GM10266 (cell line): Measurements from ENCODE around the gene SEMA4A.
"Not testable (repeated sequence)": the region's sequence is repeated elsewhere in the genome, so short reads cannot be mapped to it uniquely, and the experiment has no call there.

ENCODE experiments used
- DNase-seq: peaks from one replicate; pipeline ENCODE4 v3.0.0; 2012; ENCODE audit errors: extremely low spot score
- TF ChIP-seq, protein P1 (sequence below): IDR thresholded peaks from 2 replicates; pipeline ENCODE4 v1.5.1; 2012; ENCODE audit warnings: mild to moderate bottlenecking, low read depth; ENCODE audit not compliant: control insufficient read depth, insufficient read depth; ENCODE audit errors: missing control alignments

The SEMA4A gene

DNA sequence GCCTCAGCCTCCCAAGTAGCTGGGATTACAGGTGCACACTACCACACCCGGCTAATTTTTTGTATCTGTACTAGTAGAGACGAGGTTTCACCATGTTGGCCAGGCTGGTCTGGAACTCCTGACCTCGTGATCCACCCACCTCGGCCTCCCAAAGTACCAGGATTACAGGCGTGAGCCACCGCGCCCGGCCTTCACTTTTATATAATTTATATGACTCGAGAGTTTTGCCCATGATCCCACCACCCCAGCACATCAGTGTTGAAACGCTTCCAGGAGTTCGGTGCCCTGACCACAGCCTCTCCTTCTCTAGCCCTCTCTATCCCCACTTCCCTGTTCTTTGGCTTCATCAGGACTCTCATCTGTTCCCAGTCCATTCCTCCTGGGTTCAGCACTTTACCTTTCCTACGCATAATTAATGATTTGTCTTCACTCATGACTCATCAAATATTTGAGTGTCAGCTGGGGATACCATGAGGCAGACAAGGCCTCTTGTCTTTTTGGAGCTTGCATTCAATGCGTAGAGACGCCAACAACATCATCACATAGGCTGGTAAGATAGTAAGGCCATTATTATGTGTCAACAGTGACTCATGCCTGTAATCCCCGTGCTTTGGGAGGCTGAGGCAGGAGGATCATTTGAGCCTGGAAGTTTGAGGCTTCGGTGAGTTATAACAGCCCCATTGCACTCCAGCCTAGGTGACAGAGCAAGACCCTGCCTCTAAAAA lies 60.8 kb downstream of the SEMA4A start:
- TF ChIP-seq, protein P1, sequence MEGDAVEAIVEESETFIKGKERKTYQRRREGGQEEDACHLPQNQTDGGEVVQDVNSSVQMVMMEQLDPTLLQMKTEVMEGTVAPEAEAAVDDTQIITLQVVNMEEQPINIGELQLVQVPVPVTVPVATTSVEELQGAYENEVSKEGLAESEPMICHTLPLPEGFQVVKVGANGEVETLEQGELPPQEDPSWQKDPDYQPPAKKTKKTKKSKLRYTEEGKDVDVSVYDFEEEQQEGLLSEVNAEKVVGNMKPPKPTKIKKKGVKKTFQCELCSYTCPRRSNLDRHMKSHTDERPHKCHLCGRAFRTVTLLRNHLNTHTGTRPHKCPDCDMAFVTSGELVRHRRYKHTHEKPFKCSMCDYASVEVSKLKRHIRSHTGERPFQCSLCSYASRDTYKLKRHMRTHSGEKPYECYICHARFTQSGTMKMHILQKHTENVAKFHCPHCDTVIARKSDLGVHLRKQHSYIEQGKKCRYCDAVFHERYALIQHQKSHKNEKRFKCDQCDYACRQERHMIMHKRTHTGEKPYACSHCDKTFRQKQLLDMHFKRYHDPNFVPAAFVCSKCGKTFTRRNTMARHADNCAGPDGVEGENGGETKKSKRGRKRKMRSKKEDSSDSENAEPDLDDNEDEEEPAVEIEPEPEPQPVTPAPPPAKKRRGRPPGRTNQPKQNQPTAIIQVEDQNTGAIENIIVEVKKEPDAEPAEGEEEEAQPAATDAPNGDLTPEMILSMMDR: no peak
- DNase-seq: no peak

DNA sequence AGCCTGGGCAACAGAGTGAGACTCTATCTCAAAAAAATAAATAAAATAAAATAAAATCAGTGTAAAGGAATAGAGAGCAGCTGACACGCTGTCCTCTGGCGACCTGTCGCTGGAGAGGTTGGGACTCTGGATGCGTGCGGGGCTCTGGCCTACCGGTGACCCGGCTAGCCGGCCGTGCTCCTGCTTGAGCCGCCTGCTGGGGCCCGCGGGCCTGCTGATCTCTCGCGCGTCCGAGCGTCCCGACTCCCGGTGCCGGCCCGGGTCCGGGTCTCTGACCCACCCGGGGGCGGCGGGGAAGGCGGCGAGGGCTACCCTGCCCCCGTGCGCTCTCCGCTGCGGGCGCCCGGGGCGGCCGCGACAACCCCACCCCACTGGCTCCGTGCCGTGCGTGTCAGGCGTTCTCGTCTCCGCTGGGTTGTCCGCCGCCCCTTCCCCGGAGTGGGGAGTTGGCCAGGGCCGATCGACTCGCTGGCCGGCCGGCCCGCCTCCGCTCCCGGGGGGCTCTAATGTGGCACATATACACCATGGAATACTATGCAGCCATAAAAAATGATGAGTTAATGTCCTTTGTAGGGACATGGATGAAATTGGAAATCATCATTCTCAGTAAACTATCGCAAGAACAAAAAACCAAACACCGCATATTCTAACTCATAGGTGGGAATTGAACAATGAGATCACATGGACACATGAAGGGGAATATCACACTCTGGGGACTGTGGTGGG lies 63.1 kb downstream of the SEMA4A start:
- not testable (repeated sequence) for DNase-seq

DNA sequence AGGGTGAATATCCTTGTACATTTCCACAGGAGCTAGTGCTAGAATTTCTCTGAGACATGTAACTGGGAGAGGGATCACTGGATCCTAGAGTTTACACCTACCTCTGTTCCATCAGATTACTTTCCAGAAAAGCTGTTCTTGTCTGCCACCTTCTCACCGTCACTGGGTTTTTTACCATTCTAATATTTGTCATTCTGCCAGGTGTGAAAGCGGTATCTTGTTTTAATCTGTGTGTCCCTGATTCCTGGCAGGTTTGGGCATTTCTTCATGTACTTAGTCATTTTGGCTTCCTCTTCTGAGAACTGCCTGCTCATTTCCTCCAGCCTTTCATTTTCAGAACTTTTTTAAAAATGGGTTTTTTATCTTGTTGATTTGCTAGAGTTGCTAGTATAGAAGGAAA lies 64.5 kb downstream of the SEMA4A start:
- DNase-seq: peak; percentile 47
- TF ChIP-seq, protein P1: no peak

GRCh38 chr1:156220226-156220625 lies 66.8 kb downstream of the SEMA4A start:
- TF ChIP-seq, protein P1: no peak
- DNase-seq: no peak

DNA sequence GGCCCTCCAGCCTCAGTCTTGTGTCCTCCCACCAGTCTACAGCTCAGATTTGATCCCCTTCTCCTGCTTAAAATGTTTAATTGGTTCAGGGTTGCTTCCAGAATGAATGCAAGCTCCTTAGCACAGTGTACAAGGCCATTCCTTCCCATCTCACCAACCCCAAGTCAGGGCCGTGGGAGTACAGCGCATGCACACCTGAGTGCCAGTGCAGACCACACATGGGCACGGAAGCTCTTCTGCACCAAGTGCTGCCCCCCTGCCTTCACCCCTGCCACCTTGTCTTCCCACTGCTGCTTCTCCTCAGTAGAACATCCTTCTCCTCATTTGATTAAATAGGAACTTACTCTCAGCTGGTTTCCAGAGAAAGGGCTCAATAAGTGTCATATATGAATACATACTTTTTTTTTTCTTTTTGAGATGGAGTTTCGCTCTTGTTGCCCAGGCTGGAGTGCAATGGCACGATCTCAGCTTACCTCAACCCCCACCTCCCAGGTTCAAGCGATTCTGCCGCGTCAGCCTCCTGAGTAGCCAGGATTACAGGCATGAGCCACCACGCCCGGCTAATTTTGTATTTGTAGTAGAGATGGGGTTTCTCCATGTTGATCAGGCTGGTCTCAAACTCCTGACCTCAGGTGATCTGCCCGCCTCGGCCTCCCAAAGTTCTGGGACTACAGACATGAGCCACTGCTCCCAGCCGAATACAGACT lies 68.8 kb downstream of the SEMA4A start:
- no peak for DNase-seq
- TF ChIP-seq, protein P1: no peak

DNA sequence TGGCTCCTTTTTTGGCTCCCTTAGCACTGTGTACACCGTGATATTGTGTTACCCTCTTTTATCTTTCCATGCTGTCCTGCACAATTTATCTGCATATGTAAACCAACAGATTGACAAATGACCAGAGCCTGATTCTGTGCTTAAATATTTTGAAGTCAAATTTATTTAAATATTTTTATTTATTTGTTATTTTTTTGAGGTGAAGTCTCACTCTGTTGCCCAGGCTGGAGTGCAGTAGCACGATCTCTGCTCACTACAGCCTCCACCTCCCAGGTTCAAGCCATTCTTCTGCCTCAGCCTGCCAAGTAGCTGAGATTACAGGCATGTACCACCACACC lies 72.3 kb downstream of the SEMA4A start:
- DNase-seq: no peak
- TF ChIP-seq, protein P1: no peak

- DNase-seq: peak; percentile 71
- TF ChIP-seq, protein P1: no peak
Observed at GRCh38 chr1:156226116-156226538, 72.7 kb downstream of the SEMA4A start.
